Inflammatory macrophage treated with lipopolysaccharide for 1 hour (primary cell): ENCODE results near the gene ATP8B4.
"Not testable (repeated sequence)": the region's sequence is repeated elsewhere in the genome, so short reads cannot be mapped to it uniquely, and the experiment has no call there.

Experiments used
- DNase-seq, 2 donors: peaks; one replicate each; pipeline ENCODE4 v3.0.0-alpha.2; 2020 to 2022

The ATP8B4 gene

DNA sequence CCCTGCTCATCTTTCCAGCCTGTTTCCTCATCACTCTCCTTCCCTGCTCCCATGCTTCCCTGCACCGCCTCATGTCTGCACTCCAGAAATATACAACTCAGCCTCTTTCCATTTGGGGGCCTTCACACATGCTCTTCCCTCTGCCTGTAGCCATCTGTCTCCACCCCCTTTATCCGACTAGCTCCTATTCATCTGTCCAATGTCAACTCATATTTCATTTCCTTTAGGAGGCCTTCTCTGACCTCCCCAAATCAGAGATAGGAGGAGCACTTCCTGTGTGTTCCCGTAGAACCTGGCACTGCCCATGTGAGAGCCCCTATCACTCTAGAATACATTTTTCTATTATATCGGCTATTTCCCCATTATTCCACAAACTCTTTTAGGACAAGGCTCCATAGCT lies 10.6 kb downstream of the ATP8B4 start:
- DNase-seq, result no peak

DNA sequence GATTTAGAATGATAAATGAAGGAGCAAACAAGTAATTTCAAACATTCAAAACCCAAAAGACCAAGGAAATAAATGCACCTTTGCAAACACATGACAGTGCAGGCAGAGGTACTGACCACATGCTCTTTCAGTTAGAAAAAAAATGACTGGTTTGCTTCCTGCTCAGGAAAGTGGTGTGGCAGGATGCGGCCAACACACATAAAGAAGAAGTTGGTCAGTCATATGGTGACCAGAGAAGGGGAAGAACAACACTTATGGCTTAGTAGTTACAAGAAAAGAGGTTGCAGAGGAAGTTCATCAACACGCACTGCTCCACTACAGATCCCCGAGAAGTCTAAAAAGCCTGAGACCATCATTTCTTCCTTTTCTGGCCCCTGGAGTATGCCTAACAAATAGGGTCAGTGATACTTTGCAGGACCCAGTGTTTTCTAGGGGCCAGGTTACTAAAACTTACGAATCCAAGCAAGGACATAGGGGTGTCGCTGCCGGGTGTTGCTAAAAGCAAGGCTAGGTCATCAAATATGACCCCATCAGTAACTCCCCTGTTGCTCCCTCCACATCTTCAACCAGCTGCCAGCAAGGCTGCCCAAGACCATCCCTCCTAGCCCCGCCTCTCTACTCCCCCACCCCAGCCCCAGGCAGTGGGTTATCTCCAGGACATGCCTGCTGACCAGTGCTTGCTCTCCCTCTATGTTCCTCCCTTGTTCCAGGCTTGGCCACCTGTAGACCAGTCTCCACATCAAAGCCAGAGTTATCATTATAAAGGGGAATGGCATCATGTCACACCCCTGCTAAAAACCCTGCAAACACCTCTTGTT lies 11.2 kb downstream of the ATP8B4 start:
- DNase-seq, result peak; percentile 77 to 85

DNA sequence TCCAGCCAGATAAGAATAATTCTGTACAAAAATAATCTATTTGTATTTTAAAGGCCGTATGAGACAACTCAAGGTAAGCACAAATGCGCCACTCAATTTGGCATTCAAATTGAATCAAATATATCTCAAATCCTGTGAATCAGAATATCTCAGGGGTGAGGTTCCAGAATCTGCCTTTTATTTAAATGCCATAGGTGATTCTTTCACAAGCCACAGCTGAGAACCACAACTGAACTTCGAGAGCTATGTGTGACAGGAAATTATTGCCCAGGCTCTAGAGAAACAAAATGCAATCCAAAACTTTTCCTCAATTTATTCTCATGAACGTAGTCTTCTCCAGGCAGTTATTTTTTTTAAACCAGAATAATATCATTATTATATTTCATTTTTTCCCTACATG lies 11.9 kb downstream of the ATP8B4 start:
- no peak for DNase-seq

DNA sequence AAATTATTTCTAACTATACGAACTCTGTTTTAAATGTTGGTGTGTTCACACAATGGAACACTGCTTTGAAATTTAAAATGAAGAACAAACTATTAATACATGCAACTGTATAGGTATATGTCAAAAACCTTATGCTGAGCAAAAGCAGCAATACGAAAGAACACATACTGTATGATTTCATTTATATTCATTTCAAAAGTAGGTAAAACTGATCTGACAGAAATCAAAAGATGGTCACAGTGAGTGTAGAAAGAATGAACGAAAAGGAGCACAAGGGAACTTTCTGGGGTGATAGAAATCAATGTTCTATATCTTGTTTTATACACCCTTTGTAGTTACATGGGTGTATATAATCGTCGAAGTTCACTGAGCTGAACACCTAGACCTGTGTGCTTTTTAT lies 12.6 kb downstream of the ATP8B4 start:
- DNase-seq, result no peak

DNA sequence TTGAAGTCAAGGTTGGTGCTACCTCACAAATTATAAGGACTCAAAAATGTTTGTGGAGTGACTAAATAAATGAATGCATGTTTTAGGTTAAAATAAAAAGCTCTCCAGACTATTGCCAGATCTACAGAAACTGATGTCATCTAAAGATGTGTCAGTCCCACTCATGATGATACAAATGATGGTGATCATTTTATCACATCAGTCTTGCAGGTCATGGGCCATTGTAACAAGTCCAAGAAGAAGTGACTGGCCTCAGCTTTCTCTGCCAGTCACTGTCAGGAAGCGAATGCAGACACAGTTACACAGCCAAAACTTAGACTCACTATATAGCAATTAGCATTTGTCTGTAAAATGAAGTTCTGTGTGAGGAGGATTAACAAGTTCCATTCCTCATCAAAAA lies 18.5 kb downstream of the ATP8B4 start:
- DNase-seq, result no peak

DNA sequence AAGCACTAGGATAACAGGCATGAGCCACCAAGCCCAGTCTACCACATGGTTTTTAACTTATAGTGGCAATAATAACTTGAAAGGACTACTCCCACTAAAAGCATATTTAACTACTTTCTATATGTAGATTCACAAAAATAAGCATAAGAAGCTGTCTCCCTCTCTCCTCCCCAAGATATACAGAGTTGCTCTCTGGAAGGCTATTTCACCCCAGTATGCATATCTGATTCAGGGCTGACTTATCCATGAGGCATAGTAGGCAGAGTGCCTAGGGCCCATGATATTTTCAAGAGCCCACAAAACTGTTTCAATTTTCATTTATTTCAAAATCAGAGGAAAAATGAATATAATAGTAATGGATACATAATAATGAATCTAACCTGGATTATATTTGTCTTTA lies 20.5 kb downstream of the ATP8B4 start:
- no peak for DNase-seq

- peak in 1 of 2 donors; percentile 37 for DNase-seq
Observed at GRCh38 chr15:50095938-50096821, 22.9 kb downstream of the ATP8B4 start.

DNA sequence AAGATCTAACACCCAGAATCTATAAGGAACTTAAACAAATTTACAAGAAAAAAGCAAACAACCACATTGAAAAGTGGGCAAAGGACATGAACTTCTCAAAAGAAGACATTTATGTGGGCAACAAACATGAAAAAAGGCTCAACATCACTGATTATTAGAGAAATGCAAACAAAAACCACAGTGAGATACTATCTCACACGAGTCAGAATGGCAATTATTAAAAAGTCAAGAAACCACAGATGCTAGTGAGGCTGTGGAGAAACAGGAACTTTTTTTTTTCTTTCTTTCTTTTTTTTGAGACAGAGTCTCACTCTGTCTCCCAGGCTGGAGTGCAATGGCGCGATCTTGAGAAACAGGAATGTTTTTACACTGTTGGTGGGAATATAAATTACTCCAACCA lies 29.6 kb downstream of the ATP8B4 start:
- DNase-seq, result not testable (repeated sequence)

- DNase-seq, result no peak
Observed at GRCh38 chr15:50084932-50085331, 34.1 kb downstream of the ATP8B4 start.

GRCh38 chr15:50083424-50084025 lies 35.5 kb downstream of the ATP8B4 start:
- DNase-seq, result no peak

DNA sequence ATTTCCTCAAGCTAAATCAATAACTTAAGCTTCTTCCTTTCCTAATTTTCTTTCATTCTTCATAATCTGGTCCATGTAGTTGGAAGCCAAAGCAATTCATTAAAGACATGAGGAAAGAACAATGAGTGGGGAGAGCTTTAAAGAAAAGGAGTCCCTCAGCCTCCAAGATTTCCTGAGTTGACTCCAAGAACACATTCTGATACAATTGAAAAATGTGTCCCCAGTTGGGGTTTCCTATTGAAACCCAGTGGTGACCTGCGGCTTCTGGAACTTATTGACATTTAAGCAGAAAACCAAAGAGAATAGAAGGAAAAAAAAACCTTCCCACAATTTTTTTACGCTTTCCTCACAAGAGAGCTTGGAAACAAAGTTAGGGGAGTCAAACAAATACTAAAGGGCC lies 37.0 kb downstream of the ATP8B4 start:
- DNase-seq, result no peak

- no peak for DNase-seq
Observed at GRCh38 chr15:50077651-50078050, 41.4 kb downstream of the ATP8B4 start.

- DNase-seq, result no peak
Observed at GRCh38 chr15:50077176-50077575, 41.9 kb downstream of the ATP8B4 start.

DNA sequence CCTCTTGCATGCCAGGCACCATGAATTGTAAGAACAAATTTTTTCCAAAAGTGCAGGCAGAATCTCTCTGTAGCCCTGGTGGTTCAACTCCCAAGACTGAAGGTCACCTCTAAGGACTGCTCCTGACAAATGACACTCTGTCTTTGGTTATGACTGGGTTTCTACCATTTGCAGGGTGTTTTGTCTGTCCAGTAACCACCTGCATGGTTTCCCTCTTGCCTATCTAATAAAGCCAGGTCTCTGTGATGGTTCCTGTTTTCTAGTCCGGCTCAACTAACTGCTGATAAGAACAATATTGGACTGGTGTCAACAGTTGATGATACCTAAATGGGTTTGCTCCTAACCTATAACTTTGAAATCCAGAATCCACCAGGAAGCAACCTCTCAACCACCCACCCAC lies 43.7 kb downstream of the ATP8B4 start:
- DNase-seq, result no peak

DNA sequence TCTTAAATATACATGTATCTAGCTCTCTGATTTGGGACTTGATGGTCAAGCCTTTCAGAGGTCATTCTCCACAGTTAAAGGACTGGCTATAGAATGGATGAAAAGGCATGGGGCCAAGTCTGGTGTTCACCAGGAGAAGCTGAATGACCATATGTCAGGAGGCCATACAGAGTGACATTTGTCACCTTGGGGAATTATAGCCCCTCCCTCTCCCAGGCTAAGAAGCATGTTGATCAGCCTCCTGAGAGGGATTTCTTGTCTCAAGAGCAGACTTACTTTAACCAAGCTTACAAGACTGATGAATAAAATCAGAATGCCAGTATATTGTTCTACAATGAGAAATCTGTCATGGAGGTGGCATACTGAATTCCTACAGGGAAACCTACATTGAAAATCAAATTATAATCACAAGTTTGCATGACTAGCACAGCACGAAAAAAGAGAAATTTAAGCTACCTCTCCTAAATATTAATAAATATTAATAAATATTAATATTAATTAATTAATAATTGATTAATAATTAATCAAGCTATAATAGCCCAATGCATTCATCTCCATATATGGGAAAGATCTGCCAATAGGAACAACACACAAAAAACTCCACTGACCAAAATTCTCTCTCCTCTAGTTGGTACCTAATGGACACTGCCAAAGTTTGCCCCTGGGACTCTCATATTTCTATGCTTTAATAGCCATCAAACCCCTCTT lies 47.3 kb downstream of the ATP8B4 start:
- DNase-seq, result no peak

- DNase-seq, result no peak
Observed at GRCh38 chr15:50068016-50068415, 51.0 kb downstream of the ATP8B4 start.

DNA sequence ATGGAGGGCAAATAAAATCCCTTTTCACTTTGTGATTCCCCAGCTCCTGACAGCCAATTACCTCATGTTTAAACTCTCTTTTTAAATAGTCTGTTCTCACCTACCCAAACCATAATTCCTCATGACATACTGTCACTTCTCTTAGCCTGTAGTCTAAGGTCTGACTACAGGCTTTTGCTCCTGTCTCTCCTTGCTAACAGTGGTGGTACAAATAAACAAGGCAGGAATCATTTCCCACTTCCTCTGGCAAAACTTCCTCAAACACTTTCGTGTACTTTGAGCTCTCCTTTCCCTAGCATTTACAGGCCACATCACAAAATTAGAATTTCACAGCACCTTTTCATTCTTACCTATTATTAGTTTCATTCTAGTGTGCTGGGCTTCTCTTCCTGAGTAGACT lies 51.8 kb downstream of the ATP8B4 start:
- DNase-seq, result no peak

- DNase-seq, result no peak
Observed at GRCh38 chr15:50066666-50067065, 52.4 kb downstream of the ATP8B4 start.

- DNase-seq, result peak; percentile 53 to 82
Observed at GRCh38 chr15:50066202-50066601, 52.8 kb downstream of the ATP8B4 start.

- DNase-seq, result peak; percentile 67 to 75
Observed at GRCh38 chr15:50065279-50065678, 53.8 kb downstream of the ATP8B4 start.

DNA sequence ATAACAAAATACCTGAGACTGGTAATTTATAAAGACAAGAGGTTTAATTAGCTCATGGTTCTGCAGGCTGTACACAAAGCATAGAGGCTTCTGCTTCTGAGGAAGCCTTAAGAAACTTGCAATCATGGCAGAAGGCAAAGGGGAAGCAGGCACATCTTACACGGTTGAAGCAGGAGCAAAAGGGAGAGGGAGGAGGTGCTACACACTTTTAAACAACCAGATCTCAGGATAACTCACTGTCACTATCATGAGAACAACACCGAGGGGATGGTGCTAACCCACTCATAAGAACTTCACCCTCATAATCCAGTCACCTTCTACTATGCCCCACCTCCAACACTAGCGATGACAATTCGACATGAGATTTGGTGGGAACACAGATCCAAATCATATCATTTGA lies 54.4 kb downstream of the ATP8B4 start:
- peak; percentile 47 to 49 for DNase-seq

- no peak for DNase-seq
Observed at GRCh38 chr15:50063226-50063625, 55.8 kb downstream of the ATP8B4 start.

GRCh38 chr15:50061503-50061902 lies 57.5 kb downstream of the ATP8B4 start:
- peak; percentile 56 to 77 for DNase-seq
